ENCODE measurements around the gene MAPK8. TPM values are rescaled to one million over a fixed set of nuclear protein-coding genes. Genes with fewer than 3 reads are reported as not detected.
"Not testable (repeated sequence)": the region's sequence is repeated elsewhere in the genome, so short reads cannot be mapped to it uniquely, and the experiment has no call there.

MAPK8 gene
- total and polyA plus RNA-seq, 4 experiments from 2014 or later: 13.3 to 49.9 (median 35.0) TPM

DNA sequence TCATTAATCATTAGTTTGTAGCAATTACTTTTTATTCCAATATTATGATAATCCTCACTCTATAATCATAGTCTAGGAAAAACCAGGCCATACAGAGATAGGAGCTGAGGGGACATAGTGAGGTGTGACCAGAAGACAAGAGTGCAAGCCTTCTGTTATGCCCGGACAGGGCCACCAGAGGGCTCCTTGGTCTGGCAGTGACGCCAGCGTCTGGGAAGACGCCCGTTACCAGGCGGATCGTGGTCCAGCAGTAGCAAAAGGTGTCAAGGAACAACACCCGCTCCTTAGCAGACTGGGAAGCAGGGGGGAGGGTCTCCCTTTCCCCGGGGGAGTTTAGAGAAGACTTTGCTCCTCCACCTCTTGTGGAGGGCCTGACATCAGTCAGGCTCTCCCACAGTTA is 39.8 kb downstream of the MAPK8 start:
- H3K27me3 ChIP-seq (ENCODE audit: insufficient read depth, low read length); H3K36me3 ChIP-seq (ENCODE audit: insufficient read depth, low read length); H3K27ac Mint-ChIP-seq; DNase-seq; H3K4me3 ChIP-seq (ENCODE audit: low read length in 2 of 2); H3K9me3 ChIP-seq (ENCODE audit: control insufficient read depth in 1 of 2, low read length in 2 of 2); intact Hi-C loops (cut with micrococcal nuclease); H3K4me3 Mint-ChIP-seq; H3K27ac ChIP-seq (ENCODE audit: low read depth, low read length); POLR2A ChIA-PET (ENCODE audit: partially characterized antibody); H3K27me3 Mint-ChIP-seq; CTCF ChIA-PET (ENCODE audit: partially characterized antibody); H3K4me1 ChIP-seq (ENCODE audit: insufficient read depth, low read length): not testable (repeated sequence)
- Mint-ChIP-seq H3K4me1 (peaks cover 3 to 15% (median 6%) of the 10 kb centered on the region in 4 donors), H3K9me3 (peaks cover 3 to 45% (median 34%) of the 10 kb centered on the region in 8 donors), H3K36me3 (peaks cover 31 to 57% of the 10 kb centered on the region in 2 donors)

DNA sequence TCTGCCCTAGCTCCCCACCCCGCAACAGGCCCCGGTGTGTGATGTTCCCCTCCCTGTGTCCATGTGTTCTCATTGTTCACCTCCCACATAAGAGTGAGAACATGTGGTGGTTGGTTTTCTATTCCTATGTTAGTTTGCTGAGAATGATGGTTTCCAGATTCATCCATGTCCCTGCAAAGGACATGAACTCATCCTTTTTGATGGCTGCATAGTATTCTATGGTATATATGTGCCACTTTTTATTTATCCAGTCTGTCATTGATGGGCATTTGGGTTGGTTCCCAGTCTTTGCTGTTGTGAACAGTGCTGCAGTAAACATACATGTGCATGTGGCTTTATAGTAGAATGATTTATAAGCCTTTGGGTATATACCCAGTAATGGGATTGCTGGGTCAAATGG is 41.1 kb downstream of the MAPK8 start:
- Mint-ChIP-seq H3K9me3 (peaks cover 0 to 45% (median 32%) of the 10 kb centered on the region in 8 donors), H3K36me3 (peaks cover 31 to 52% of the 10 kb centered on the region in 2 donors), H3K4me1 (peaks cover 0 to 15% (median 2%) of the 10 kb centered on the region in 4 donors)
- DNase-seq; CTCF ChIA-PET (ENCODE audit: partially characterized antibody); intact Hi-C loops (cut with micrococcal nuclease); H3K4me3 ChIP-seq (ENCODE audit: low read length in 2 of 2); H3K27ac ChIP-seq (ENCODE audit: low read depth, low read length); POLR2A ChIA-PET (ENCODE audit: partially characterized antibody); H3K36me3 ChIP-seq (ENCODE audit: insufficient read depth, low read length); H3K4me1 ChIP-seq (ENCODE audit: insufficient read depth, low read length); H3K27ac Mint-ChIP-seq; H3K27me3 ChIP-seq (ENCODE audit: insufficient read depth, low read length); H3K27me3 Mint-ChIP-seq; H3K4me3 Mint-ChIP-seq; H3K9me3 ChIP-seq (ENCODE audit: control insufficient read depth in 1 of 2, low read length in 2 of 2): not testable (repeated sequence)

DNA sequence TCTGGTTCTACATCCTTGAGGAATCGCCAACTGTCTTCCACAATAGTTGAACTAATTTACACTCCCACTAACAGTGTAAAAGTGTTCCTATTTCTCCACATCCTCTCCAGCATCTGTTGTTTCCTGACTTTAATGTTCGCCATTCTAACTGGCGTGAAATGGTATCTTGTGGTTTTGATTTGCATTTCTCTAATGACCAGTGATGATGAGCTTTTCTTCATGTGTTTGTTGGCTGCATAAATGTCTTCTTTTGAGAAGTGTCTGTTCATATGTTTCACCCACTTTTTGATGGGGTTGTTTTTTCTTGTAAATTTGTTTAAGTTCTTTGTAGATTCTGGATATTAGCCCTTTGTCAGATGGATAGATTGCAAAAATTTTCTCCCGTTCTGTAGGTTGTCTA is 41.5 kb downstream of the MAPK8 start:
- H3K4me1 ChIP-seq (ENCODE audit: insufficient read depth, low read length); DNase-seq; H3K27me3 ChIP-seq (ENCODE audit: insufficient read depth, low read length); H3K27ac Mint-ChIP-seq; CTCF ChIA-PET (ENCODE audit: partially characterized antibody); H3K9me3 ChIP-seq (ENCODE audit: control insufficient read depth in 1 of 2, low read length in 2 of 2); POLR2A ChIA-PET (ENCODE audit: partially characterized antibody); H3K36me3 ChIP-seq (ENCODE audit: insufficient read depth, low read length); H3K4me3 Mint-ChIP-seq; H3K4me3 ChIP-seq (ENCODE audit: low read length in 2 of 2); H3K27me3 Mint-ChIP-seq; H3K27ac ChIP-seq (ENCODE audit: low read depth, low read length); intact Hi-C loops (cut with micrococcal nuclease): not testable (repeated sequence)
- Mint-ChIP-seq H3K36me3 (peaks cover 31 to 52% of the 10 kb centered on the region in 2 donors), H3K9me3 (peaks cover 0 to 45% (median 32%) of the 10 kb centered on the region in 8 donors), H3K4me1 (peaks cover 0 to 15% (median 1%) of the 10 kb centered on the region in 4 donors)

DNA sequence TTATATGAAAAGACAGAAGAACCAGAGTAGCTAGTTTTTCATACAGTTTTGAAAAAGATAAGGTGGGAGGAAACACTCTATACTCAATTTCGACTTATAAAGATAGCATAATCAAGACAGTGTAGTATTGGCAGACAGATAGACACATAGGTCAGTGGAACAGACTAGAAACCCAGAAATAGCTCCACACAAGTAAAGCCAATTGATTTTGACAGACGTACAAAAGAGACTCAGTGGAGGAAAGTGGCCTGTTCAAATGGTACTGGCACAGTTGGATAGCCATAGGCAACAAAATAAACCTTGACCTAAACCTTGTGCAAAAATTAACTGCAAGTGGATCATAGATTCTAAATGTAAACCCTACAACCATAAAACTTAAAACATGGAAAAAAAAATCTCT is 46.8 kb downstream of the MAPK8 start:
- Histone ChIP-seq H3K9me3 (ENCODE audit: control insufficient read depth in 1 of 2, low read length in 2 of 2) (no peaks in the 10 kb centered on the region), H3K36me3 (ENCODE audit: insufficient read depth, low read length) (no peaks in the 10 kb centered on the region), H3K4me3 (ENCODE audit: low read length in 2 of 2) (no peak overlapping the region), H3K27me3 (ENCODE audit: insufficient read depth, low read length) (no peaks in the 10 kb centered on the region), H3K27ac (ENCODE audit: low read depth, low read length) (no peak overlapping the region), H3K4me1 (ENCODE audit: insufficient read depth, low read length) (no peaks in the 10 kb centered on the region)
- Mint-ChIP-seq H3K9me3 (peaks cover 2 to 38% (median 26%) of the 10 kb centered on the region in 8 donors), H3K4me3 (no peak overlapping the region), H3K36me3 (peaks cover 18 to 28% of the 10 kb centered on the region in 2 donors), H3K4me1 (peaks cover 15 to 33% (median 19%) of the 10 kb centered on the region in 4 donors), H3K27ac (no peak overlapping the region), H3K27me3 (no peaks in the 10 kb centered on the region)
- no peak for DNase-seq
- intact Hi-C loops (cut with micrococcal nuclease): no loop called here
- CTCF ChIA-PET (ENCODE audit: partially characterized antibody): interaction anchor here (1.8 kb wide), 1 partner anchor 10 kb away, joined by 8 read pairs; no protein-coding TSS in a partner anchor
- POLR2A ChIA-PET (ENCODE audit: partially characterized antibody): no interaction called here

DNA sequence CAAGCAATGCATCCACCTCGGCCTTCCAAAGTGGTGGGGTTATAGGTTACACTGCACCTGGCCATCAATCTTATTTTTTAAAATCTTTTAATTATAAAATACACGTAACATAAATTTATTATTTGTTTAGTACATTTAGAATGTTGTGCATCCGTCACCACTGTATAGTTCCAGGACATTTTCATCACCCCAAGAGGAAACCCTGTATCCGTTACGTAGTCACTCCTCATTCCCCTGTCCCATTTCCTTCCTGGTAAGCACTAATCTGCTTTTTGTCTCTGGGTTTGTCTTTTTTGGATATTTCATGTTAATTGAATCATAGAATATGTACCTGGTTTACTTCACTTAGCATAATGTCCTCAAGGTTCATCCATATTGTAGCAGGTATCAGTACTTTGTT is 51.2 kb downstream of the MAPK8 start:
- H3K36me3 Mint-ChIP-seq: peaks cover 5 to 14% of the 10 kb centered on the region in 2 donors
- DNase-seq: no peak
- H3K27me3 Mint-ChIP-seq: no peaks in the 10 kb centered on the region
- peaks cover 2 to 21% (median 9%) of the 10 kb centered on the region in 8 donors for H3K9me3 Mint-ChIP-seq
- ChIA-PET CTCF (ENCODE audit: partially characterized antibody) (no interaction called here), POLR2A (ENCODE audit: partially characterized antibody) (no interaction called here)
- no peaks in the 10 kb centered on the region for H3K27me3 ChIP-seq (ENCODE audit: insufficient read depth, low read length)
- H3K27ac Mint-ChIP-seq: no peak overlapping the region
- H3K4me1 ChIP-seq (ENCODE audit: insufficient read depth, low read length): no peaks in the 10 kb centered on the region
- no peaks in the 10 kb centered on the region for H3K9me3 ChIP-seq (ENCODE audit: control insufficient read depth in 1 of 2, low read length in 2 of 2)
- H3K27ac ChIP-seq (ENCODE audit: low read depth, low read length): no peak overlapping the region
- H3K36me3 ChIP-seq (ENCODE audit: insufficient read depth, low read length): no peaks in the 10 kb centered on the region
- no peak overlapping the region for H3K4me3 ChIP-seq (ENCODE audit: low read length in 2 of 2)
- peaks cover 22 to 53% (median 30%) of the 10 kb centered on the region in 4 donors for H3K4me1 Mint-ChIP-seq
- intact Hi-C loops (cut with micrococcal nuclease): no loop called here
- no peak overlapping the region for H3K4me3 Mint-ChIP-seq

DNA sequence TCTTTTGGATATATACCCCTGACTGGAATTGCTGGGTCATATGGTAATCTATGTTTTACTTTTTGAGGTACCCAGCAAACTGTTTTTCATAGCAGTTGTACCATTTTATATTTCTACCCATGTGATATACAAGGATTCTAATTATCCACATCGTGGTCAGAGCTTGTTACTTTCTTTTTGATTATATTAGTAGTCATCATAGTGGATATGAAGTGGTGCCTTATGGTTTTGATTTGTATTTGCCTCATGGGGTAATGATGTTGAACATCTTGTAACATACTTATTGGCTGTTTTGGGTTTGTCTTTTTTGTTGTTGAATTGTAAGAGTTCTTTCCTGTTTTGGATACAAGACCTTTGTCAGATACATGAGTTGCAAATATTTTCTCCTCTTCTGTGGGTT is 51.7 kb downstream of the MAPK8 start:
- no peak overlapping the region for H3K27ac ChIP-seq (ENCODE audit: low read depth, low read length)
- CTCF ChIA-PET (ENCODE audit: partially characterized antibody): no interaction called here
- no peaks in the 10 kb centered on the region for H3K9me3 ChIP-seq (ENCODE audit: control insufficient read depth in 1 of 2, low read length in 2 of 2)
- H3K36me3 ChIP-seq (ENCODE audit: insufficient read depth, low read length): no peaks in the 10 kb centered on the region
- no peaks in the 10 kb centered on the region for H3K27me3 ChIP-seq (ENCODE audit: insufficient read depth, low read length)
- H3K9me3 Mint-ChIP-seq: peaks cover 2 to 21% (median 9%) of the 10 kb centered on the region in 8 donors
- no peak overlapping the region for H3K4me3 ChIP-seq (ENCODE audit: low read length in 2 of 2)
- POLR2A ChIA-PET (ENCODE audit: partially characterized antibody): no interaction called here
- intact Hi-C loops (cut with micrococcal nuclease): no loop called here
- H3K4me3 Mint-ChIP-seq: no peak overlapping the region
- DNase-seq: no peak
- peaks cover 5 to 14% of the 10 kb centered on the region in 2 donors for H3K36me3 Mint-ChIP-seq
- no peaks in the 10 kb centered on the region for H3K27me3 Mint-ChIP-seq
- peak overlapping the region in 2 of 7 donors; percentile 16 to 22 for H3K27ac Mint-ChIP-seq
- no peaks in the 10 kb centered on the region for H3K4me1 ChIP-seq (ENCODE audit: insufficient read depth, low read length)
- peaks cover 22 to 53% (median 30%) of the 10 kb centered on the region in 4 donors for H3K4me1 Mint-ChIP-seq

DNA sequence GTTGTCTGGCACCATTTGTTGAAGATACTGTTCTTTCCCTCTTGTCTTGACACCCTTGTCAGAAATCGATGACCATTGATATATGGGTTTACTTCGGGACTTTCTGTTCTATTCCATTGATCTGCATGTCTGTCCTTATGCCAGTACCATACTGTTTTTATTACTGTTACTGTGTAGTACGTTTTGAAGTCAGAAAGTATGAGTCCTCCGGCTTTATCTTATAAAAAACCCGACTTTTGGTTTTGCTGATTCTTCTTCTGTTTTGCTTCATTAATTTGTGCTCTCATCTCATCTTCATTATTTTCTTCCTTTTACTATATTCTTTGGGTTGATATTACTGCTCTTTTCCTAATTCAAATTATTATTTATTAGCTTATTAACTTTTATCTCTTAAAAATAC is 52.4 kb downstream of the MAPK8 start:
- H3K27me3 Mint-ChIP-seq: no peaks in the 10 kb centered on the region
- ChIA-PET POLR2A (ENCODE audit: partially characterized antibody) (no interaction called here), CTCF (ENCODE audit: partially characterized antibody) (no interaction called here)
- no peak overlapping the region for H3K4me3 ChIP-seq (ENCODE audit: low read length in 2 of 2)
- peaks cover 2 to 9% of the 10 kb centered on the region in 2 donors for H3K36me3 Mint-ChIP-seq
- intact Hi-C loops (cut with micrococcal nuclease): no loop called here
- no peaks in the 10 kb centered on the region for H3K36me3 ChIP-seq (ENCODE audit: insufficient read depth, low read length)
- H3K27me3 ChIP-seq (ENCODE audit: insufficient read depth, low read length): no peaks in the 10 kb centered on the region
- H3K9me3 ChIP-seq (ENCODE audit: control insufficient read depth in 1 of 2, low read length in 2 of 2): no peaks in the 10 kb centered on the region
- H3K9me3 Mint-ChIP-seq: peaks cover 0 to 17% (median 6%) of the 10 kb centered on the region in 8 donors
- no peak overlapping the region for H3K4me3 Mint-ChIP-seq
- H3K27ac ChIP-seq (ENCODE audit: low read depth, low read length): no peak overlapping the region
- H3K27ac Mint-ChIP-seq: no peak overlapping the region
- no peak for DNase-seq
- peaks cover 3% of the 10 kb centered on the region for H3K4me1 ChIP-seq (ENCODE audit: insufficient read depth, low read length)
- peaks cover 22 to 53% (median 31%) of the 10 kb centered on the region in 4 donors for H3K4me1 Mint-ChIP-seq

Data from CD4-positive, alpha-beta memory T cell (primary cell).